Measurements from ENCODE around the gene LPCAT2. TPM values are rescaled to one million over a fixed set of nuclear protein-coding genes. Genes with fewer than 3 reads are reported as not detected.
A peak's percentile ranks its signal among the peaks of the same experiment; 100 is the strongest.

Gene LPCAT2
- polyA plus RNA-seq, 2 of the 4 experiments (the other 2 are of a cell fraction): 8.0 to 16.3 TPM

GRCh38 chr16:55510185-55510805 lies 1.4 kb downstream of the LPCAT2 start:
- ChIA-PET POLR2A (no interaction called here), CTCF (interaction anchor here (0.6 kb wide), 1 partner anchor 45 kb away, joined by 4 read pairs; no protein-coding TSS in a partner anchor)
- no peak overlapping the region for H3K4me3 ChIP-seq
- ATAC-seq: no peak
- 30% methylated on average over 4 of the region's 4 CpGs for WGBS (ENCODE audit: missing lambda C conversion rate)
- no peak overlapping the region for H3K27ac ChIP-seq
- peaks cover 18% of the 10 kb centered on the region for H3K9me3 ChIP-seq
- no peak for FAIRE-seq
- no peak for DNase-seq (ENCODE audit: low read depth in 1 of 2, low spot score in 1 of 2)
- TF ChIP-seq NPAS2 (CRISPR knock-in tag; IDR thresholded peaks at IDR 0.05; ENCODE audit: borderline replicate concordance) (no peak), POLR2A (IDR thresholded peaks at IDR 0.05; ENCODE audit: low read length) (no peak), JUNB (IDR thresholded peaks at IDR 0.05) (no peak), NR3C1 (IDR thresholded peaks at IDR 0.05) (no peak), BHLHE40 (IDR thresholded peaks at IDR 0.05; ENCODE audit: low read depth, low read length) (no peak), SREBF2 (IDR thresholded peaks at IDR 0.05) (no peak), MAZ (IDR thresholded peaks at IDR 0.05; ENCODE audit: borderline replicate concordance, low read depth, low read length) (no peak), FOXS1 (CRISPR knock-in tag; IDR thresholded peaks at IDR 0.05) (no peak), USF2 (IDR thresholded peaks at IDR 0.05) (no peak)
- peak overlapping the region; percentile 97 for H3K4me2 ChIP-seq
- no peaks in the 10 kb centered on the region for H3K4me1 ChIP-seq

DNA sequence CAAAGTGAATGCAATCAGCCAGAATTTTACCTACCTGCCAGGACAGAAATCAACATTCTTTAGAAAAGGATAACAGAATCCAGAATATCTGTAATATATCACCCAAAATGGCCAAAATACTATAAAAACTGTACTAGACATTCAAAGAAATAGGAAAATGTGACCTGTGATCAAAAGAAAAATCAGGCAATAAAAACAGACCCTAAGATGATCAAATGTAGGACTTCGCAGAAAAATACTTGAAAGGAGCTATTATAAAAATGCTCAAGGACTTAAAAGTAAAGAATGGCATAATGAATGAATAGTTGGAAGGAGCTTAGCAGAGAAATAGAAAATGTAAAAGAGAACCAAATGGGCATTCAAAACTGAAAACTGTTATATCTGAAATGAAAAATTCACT lies 4.1 kb downstream of the LPCAT2 start:
- H3K9me3 ChIP-seq: peaks cover 18% of the 10 kb centered on the region
- no peak for ATAC-seq
- no peak for FAIRE-seq
- TF ChIP-seq NFE2L2 (conservative IDR thresholded peaks at IDR 0.05; ENCODE audit: low read length): no peak
- TF ChIP-seq USF2 (IDR thresholded peaks at IDR 0.05): no peak
- TF ChIP-seq MAZ (IDR thresholded peaks at IDR 0.05; ENCODE audit: borderline replicate concordance, low read depth, low read length): no peak
- no peak for TF ChIP-seq RARB (CRISPR knock-in tag; IDR thresholded peaks at IDR 0.05)
- TF ChIP-seq JUNB (IDR thresholded peaks at IDR 0.05): no peak
- no peak for TF ChIP-seq SMC3 (IDR thresholded peaks at IDR 0.05)
- TF ChIP-seq HDAC2 (IDR thresholded peaks at IDR 0.05): no peak
- CTCF ChIA-PET: interaction anchor here (1.1 to 3.9 kb wide), 2 partner anchors 48 to 198 kb away, joined by 3 to 32 read pairs; no protein-coding TSS in a partner anchor
- no peak overlapping the region for H3K4me2 ChIP-seq
- WGBS (ENCODE audit: missing lambda C conversion rate): 84% methylated on average over 1 of the region's 1 CpG
- no peak overlapping the region for H3K4me3 ChIP-seq
- POLR2A ChIA-PET: no interaction called here
- no peak for DNase-seq (ENCODE audit: low read depth in 1 of 2, low spot score in 1 of 2)
- H3K4me1 ChIP-seq: no peaks in the 10 kb centered on the region
- H3K27ac ChIP-seq: no peak overlapping the region

DNA sequence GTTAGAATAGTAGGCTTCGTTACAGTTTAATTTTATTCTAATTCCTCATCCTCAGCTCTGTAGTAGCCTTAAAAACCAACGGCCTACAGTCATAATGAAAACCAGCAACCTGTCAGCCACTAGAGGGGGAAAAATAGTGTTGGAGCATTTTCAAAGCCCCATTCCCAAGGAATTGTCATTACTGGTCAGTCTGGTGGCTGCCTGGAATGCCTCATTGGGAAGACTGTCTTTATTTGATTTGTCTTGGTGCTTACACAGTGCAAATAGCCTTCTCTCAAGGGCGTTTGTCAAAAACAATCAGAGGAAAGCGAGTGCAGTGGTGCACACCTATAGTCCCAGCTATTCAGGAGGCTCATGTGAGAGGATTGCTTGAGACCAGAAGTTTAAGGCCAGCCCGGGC lies 4.7 kb downstream of the LPCAT2 start:
- 59% methylated on average over 5 of the region's 5 CpGs for WGBS (ENCODE audit: missing lambda C conversion rate)
- no peak overlapping the region for H3K4me3 ChIP-seq
- H3K4me1 ChIP-seq: no peaks in the 10 kb centered on the region
- ATAC-seq: no peak
- H3K4me2 ChIP-seq: no peak overlapping the region
- ChIA-PET POLR2A (no interaction called here), CTCF (interaction anchor here (3.9 kb wide), 1 partner anchor 48 kb away, joined by 32 read pairs; no protein-coding TSS in a partner anchor)
- no peak for DNase-seq (ENCODE audit: low read depth in 1 of 2, low spot score in 1 of 2)
- no peak overlapping the region for H3K27ac ChIP-seq
- no peak for FAIRE-seq
- peaks cover 18% of the 10 kb centered on the region for H3K9me3 ChIP-seq
- TF ChIP-seq FOXS1 (CRISPR knock-in tag; IDR thresholded peaks at IDR 0.05) (no peak), POLR2A (IDR thresholded peaks at IDR 0.05; ENCODE audit: low read length) (no peak), HMGXB4 (CRISPR knock-in tag; IDR thresholded peaks at IDR 0.05; ENCODE audit: borderline replicate concordance) (no peak), MYC (IDR thresholded peaks at IDR 0.05; ENCODE audit: borderline replicate concordance, low read length) (no peak), KDM5A (IDR thresholded peaks at IDR 0.05) (no peak), ESRRA (IDR thresholded peaks at IDR 0.05; ENCODE audit: borderline replicate concordance, low read length) (no peak), RCOR1 (IDR thresholded peaks at IDR 0.05; ENCODE audit: low read depth, low read length) (no peak), EHF (CRISPR knock-in tag; IDR thresholded peaks at IDR 0.05) (no peak)
